H9 (cell line): ENCODE results near the gene SP140L. TPM values are rescaled to one million over a fixed set of nuclear protein-coding genes. Genes with fewer than 3 reads are reported as not detected.

Experiments used
- DNase-seq: peaks from one replicate; pipeline ENCODE4 v3.0.0-alpha.2; 2017
- H2AFZ ChIP-seq: one replicate; pipeline ENCODE4 v1.6.1; 2013; ENCODE audit warnings: mild to moderate bottlenecking, low read length, control low read depth, moderate library complexity
- H2AK5ac ChIP-seq: 2 replicates; pipeline ENCODE4 v1.6.1; 2013; ENCODE audit warnings: low read length, control low read depth, mixed read lengths; ENCODE audit not compliant: insufficient read length
- H2BK120ac ChIP-seq: one replicate; pipeline ENCODE4 v1.6.1; 2013; ENCODE audit warnings: low read depth, mild to moderate bottlenecking, low read length, control low read depth, inconsistent platforms; ENCODE audit not compliant: poor library complexity, severe bottlenecking
- H2BK12ac ChIP-seq: 2 replicates; pipeline ENCODE4 v1.6.1; 2013; ENCODE audit warnings: low read length, control low read depth, mixed read lengths, low read depth; ENCODE audit not compliant: insufficient read length
- H2BK15ac ChIP-seq: 2 replicates; pipeline ENCODE4 v1.6.1; 2013; ENCODE audit warnings: low read depth, low read length, control low read depth
- H2BK20ac ChIP-seq: one replicate; pipeline ENCODE4 v1.6.1; 2013; ENCODE audit warnings: low read depth, mild to moderate bottlenecking, low read length, control low read depth, inconsistent platforms; ENCODE audit not compliant: poor library complexity, severe bottlenecking
- H2BK5ac ChIP-seq: 2 replicates; pipeline ENCODE4 v1.6.1; 2013; ENCODE audit warnings: low read length, control low read depth, mixed read lengths; ENCODE audit not compliant: insufficient read length
- H3K14ac ChIP-seq: 2 replicates; pipeline ENCODE4 v1.6.1; 2013; ENCODE audit warnings: low read length, control low read depth; ENCODE audit not compliant: insufficient read depth
- H3K18ac ChIP-seq: 2 replicates; pipeline ENCODE4 v1.6.1; 2013; ENCODE audit warnings: low read depth, mild to moderate bottlenecking, mixed read lengths, low read length, control low read depth; ENCODE audit not compliant: insufficient read length
- H3K23ac ChIP-seq: 2 replicates; pipeline ENCODE4 v1.6.1; 2013; ENCODE audit warnings: low read length, control low read depth, mixed read lengths, low read depth; ENCODE audit not compliant: insufficient read length
- H3K23me2 ChIP-seq: 2 replicates; pipeline ENCODE4 v1.6.1; 2013; ENCODE audit warnings: low read depth, mild to moderate bottlenecking, mixed read lengths, low read length, control low read depth; ENCODE audit not compliant: insufficient read length, poor library complexity, severe bottlenecking
- H3K27ac ChIP-seq: 2 replicates; pipeline ENCODE4 v1.5.1; 2013; ENCODE audit warnings: low read length, control low read depth, mixed read lengths, low read depth; ENCODE audit not compliant: insufficient read length
- H3K27me3 ChIP-seq: 2 replicates; pipeline ENCODE4 v1.6.1; 2013; ENCODE audit warnings: low read length, control low read depth, inconsistent platforms; ENCODE audit not compliant: insufficient read depth
- H3K4ac ChIP-seq: 2 replicates; pipeline ENCODE4 v1.6.1; 2013; ENCODE audit warnings: low read depth, mild to moderate bottlenecking, control low read depth, inconsistent platforms, low read length, moderate library complexity
- H3K4me1 ChIP-seq: 2 replicates; pipeline ENCODE4 v1.6.1; 2013; ENCODE audit warnings: low read length, control low read depth, inconsistent platforms; ENCODE audit not compliant: insufficient read depth
- H3K4me2 ChIP-seq: 2 replicates; pipeline ENCODE4 v1.6.1; 2013; ENCODE audit warnings: low read length, control low read depth, mixed read lengths; ENCODE audit not compliant: insufficient read length, insufficient read depth
- H3K56ac ChIP-seq: 2 replicates; pipeline ENCODE4 v1.6.1; 2013; ENCODE audit warnings: low read depth, mild to moderate bottlenecking, mixed read lengths, low read length, control low read depth; ENCODE audit not compliant: insufficient read length
- H3K79me1 ChIP-seq: 2 replicates; pipeline ENCODE4 v1.6.1; 2013; ENCODE audit warnings: low read depth, mild to moderate bottlenecking, moderate library complexity, low read length, control low read depth, inconsistent platforms; ENCODE audit not compliant: insufficient read depth, poor library complexity, severe bottlenecking
- H3K79me2 ChIP-seq: 2 replicates; pipeline ENCODE4 v1.6.1; 2013; ENCODE audit warnings: low read length, control low read depth, inconsistent platforms; ENCODE audit not compliant: insufficient read depth
- H3K9ac ChIP-seq: 2 replicates; pipeline ENCODE4 v1.6.1; 2013; ENCODE audit warnings: low read length, control low read depth, mixed read lengths; ENCODE audit not compliant: insufficient read length; ENCODE audit errors: extremely low read depth
- H3K9me3 ChIP-seq: one replicate; pipeline ENCODE4 v1.6.1; 2013; ENCODE audit warnings: low read depth, low read length, inconsistent platforms; ENCODE audit not compliant: control insufficient read depth
- H3T11ph ChIP-seq: one replicate; pipeline ENCODE4 v1.6.1; 2013; ENCODE audit warnings: mild to moderate bottlenecking, low read length, control low read depth, inconsistent platforms
- H4K20me1 ChIP-seq: one replicate; pipeline ENCODE4 v1.6.1; 2013; ENCODE audit not compliant: control insufficient read depth, insufficient read length, insufficient read depth
- H4K5ac ChIP-seq: 2 replicates; pipeline ENCODE4 v1.6.1; 2013; ENCODE audit warnings: low read depth, mild to moderate bottlenecking, mixed read lengths, low read length, control low read depth; ENCODE audit not compliant: insufficient read length
- H4K8ac ChIP-seq: replicated peaks from 2 replicates; pipeline ENCODE4 v1.6.1; 2013; ENCODE audit warnings: low read length, control low read depth, mixed read lengths, low read depth; ENCODE audit not compliant: insufficient read length
- H4K91ac ChIP-seq: 2 replicates; pipeline ENCODE4 v1.6.1; 2013; ENCODE audit warnings: low read depth, mild to moderate bottlenecking, moderate library complexity, mixed read lengths, low read length, control low read depth; ENCODE audit not compliant: insufficient read length
- H3K27ac Mint-ChIP-seq, 3 experiments: 2 replicates in 2 of 3; 3 replicates in 1 of 3; pipeline ENCODE4 v1.8.0; 2020 to 2021; ENCODE audit warnings: mixed read lengths in 3 of 3, mild to moderate bottlenecking in 1 of 3, moderate library complexity in 1 of 3
- H3K27me3 Mint-ChIP-seq: 2 replicates; pipeline ENCODE4 v1.8.0; 2021; ENCODE audit warnings: low read depth, mild to moderate bottlenecking, moderate library complexity, mixed read lengths
- H3K36me3 Mint-ChIP-seq, 3 experiments: 2 replicates in 2 of 3; 3 replicates in 1 of 3; pipeline ENCODE4 v1.8.0; 2020 to 2021; ENCODE audit warnings: low read depth in 3 of 3, mixed read lengths in 3 of 3; ENCODE audit not compliant: insufficient read depth in 1 of 3
- H3K4me1 Mint-ChIP-seq, 2 experiments: 2 replicates each; pipeline ENCODE4 v1.8.0; 2020; ENCODE audit warnings: mixed read lengths in 2 of 2
- H3K4me3 Mint-ChIP-seq, 2 experiments: 2 replicates in 1 of 2; 3 replicates in 1 of 2; pipeline ENCODE4 v1.8.0; 2020 to 2021; ENCODE audit warnings: mild to moderate bottlenecking in 2 of 2, mixed read lengths in 2 of 2, moderate library complexity in 1 of 2
- H3K9me3 Mint-ChIP-seq, 2 experiments: 2 replicates in 1 of 2; 3 replicates in 1 of 2; pipeline ENCODE4 v1.8.0; 2020; ENCODE audit warnings: mild to moderate bottlenecking in 2 of 2, mixed read lengths in 2 of 2, moderate library complexity in 1 of 2
- CTCF ChIP-seq: fragments of 200-600 bp; sonication (generic); conservative IDR thresholded peaks from 3 replicates; pipeline ENCODE4 v1.8.0; 2021; ENCODE audit warnings: antibody characterized with exemption, mild to moderate bottlenecking
- WGBS: extraction: QIAGEN DNeasy Blood & Tissue Kit; methylation state at CpG from one replicate; pipeline ENCODE4 v1.1.7; 2013; ENCODE audit warnings: missing lambda C conversion rate, low lambda C conversion rate, mixed read lengths; ENCODE audit not compliant: insufficient read length; ENCODE audit errors: extremely low coverage; 5-methylcytosine and 5-hydroxymethylcytosine counted together
- total RNA-seq: library from RNA; stranded (reverse); gene quantifications from 2 replicates; pipeline ENCODE4 v1.2.1, GENCODE V29; 2021

Gene SP140L
- total RNA-seq, 1 experiment from 2014 or later, result 1.3 TPM

- no peak overlapping the region for H2AFZ ChIP-seq
- no peak overlapping the region for H3K4ac ChIP-seq
- WGBS, result no CpG with 5 or more reads among the region's 1 CpG
Observed at GRCh38 chr2:230425377-230425776, 98.4 kb downstream of the SP140L start.

More at GRCh38 chr2:230425377-230425776, 98.4 kb downstream of the SP140L start:
- no peak for TF ChIP-seq CTCF
- Histone ChIP-seq H4K20me1 (no peaks in the 10 kb centered on the region), H2BK5ac (no peak overlapping the region), H3K79me2 (no peaks in the 10 kb centered on the region), H3K23me2 (no peaks in the 10 kb centered on the region), H3K4me1 (no peaks in the 10 kb centered on the region; the same call in 1 of the 2 replicates), H2BK120ac (no peak overlapping the region), H4K8ac (no peak overlapping the region), H3K9me3 (no peaks in the 10 kb centered on the region), H2BK20ac (no peak overlapping the region), H3K4me2 (no peak overlapping the region), H3K79me1 (no peaks in the 10 kb centered on the region), H3K27ac (no peak overlapping the region), H3K9ac (no peak overlapping the region), H3K14ac (no peak overlapping the region), H3K56ac (no peak overlapping the region), H3K27me3 (no peaks in the 10 kb centered on the region), H3K18ac (no peak overlapping the region), H2BK15ac (no peak overlapping the region), H4K91ac (no peak overlapping the region), H4K5ac (no peak overlapping the region), H2BK12ac (no peak overlapping the region), H3T11ph (no peak overlapping the region), H2AK5ac (no peak overlapping the region), H3K23ac (no peak overlapping the region)
- no peak overlapping the region for H3K4me3 Mint-ChIP-seq
- H3K27me3 Mint-ChIP-seq, result no peaks in the 10 kb centered on the region
- H3K27ac Mint-ChIP-seq, result no peak overlapping the region
- peaks cover 3 to 4% of the 10 kb centered on the region in 2 experiments; a peak in 2 of 4 replicates for H3K4me1 Mint-ChIP-seq
- H3K36me3 Mint-ChIP-seq, result peaks cover 1 to 12% (median 4%) of the 10 kb centered on the region in 3 experiments; a peak in 4 of 7 replicates
- peaks cover 5 to 10% of the 10 kb centered on the region in 2 experiments; a peak in 4 of 5 replicates for H3K9me3 Mint-ChIP-seq
- no peak for DNase-seq
